ENCODE measurements around the gene RASD2.

RASD2 gene

GRCh38 chr22:35555946-35556547 lies 15.4 kb downstream of the RASD2 start:
- in situ Hi-C loops (cut with HindIII; ENCODE audit: low pct_ligation_motif_present, low sequenced_read_pairs): no loop called here
- no peak for DNase-seq

GRCh38 chr22:35556666-35557065 lies 16.0 kb downstream of the RASD2 start:
- in situ Hi-C loops (cut with HindIII; ENCODE audit: low pct_ligation_motif_present, low sequenced_read_pairs): no loop called here
- no peaks in the 10 kb centered on the region for H3K27me3 ChIP-seq (replicated peaks)
- TF ChIP-seq CTCF (IDR thresholded peaks at IDR 0.05; ENCODE audit: low read depth, low read length, missing control alignments): no peak
- no peaks in the 10 kb centered on the region for H3K36me3 ChIP-seq (replicated peaks)
- H3K27ac ChIP-seq: no peak overlapping the region
- H3K4me3 ChIP-seq (ENCODE audit: low read depth, low read length): no peak overlapping the region
- DNase-seq: no peak

More at GRCh38 chr22:35555946-35556547, 15.4 kb downstream of the RASD2 start:
- no peak for TF ChIP-seq CTCF (IDR thresholded peaks at IDR 0.05; ENCODE audit: low read depth, low read length, missing control alignments)
- Histone ChIP-seq H3K27me3 (replicated peaks) (no peaks in the 10 kb centered on the region), H3K4me3 (ENCODE audit: low read depth, low read length) (no peak overlapping the region), H3K27ac (no peak overlapping the region), H3K36me3 (replicated peaks) (no peaks in the 10 kb centered on the region)

- no peak for DNase-seq
Measured at GRCh38 chr22:35558031-35558430, 17.4 kb downstream of the RASD2 start.

GRCh38 chr22:35558719-35559118 lies 18.1 kb downstream of the RASD2 start:
- no peak for TF ChIP-seq CTCF (IDR thresholded peaks at IDR 0.05; ENCODE audit: low read depth, low read length, missing control alignments)
- no peak for DNase-seq
- in situ Hi-C loops (cut with HindIII; ENCODE audit: low pct_ligation_motif_present, low sequenced_read_pairs): no loop called here
- Histone ChIP-seq H3K36me3 (replicated peaks) (no peaks in the 10 kb centered on the region), H3K27me3 (replicated peaks) (no peaks in the 10 kb centered on the region), H3K4me3 (ENCODE audit: low read depth, low read length) (no peak overlapping the region), H3K27ac (no peak overlapping the region)

More at GRCh38 chr22:35558031-35558430, 17.4 kb downstream of the RASD2 start:
- Histone ChIP-seq H3K4me3 (ENCODE audit: low read depth, low read length) (no peak overlapping the region), H3K27me3 (replicated peaks) (no peaks in the 10 kb centered on the region), H3K36me3 (replicated peaks) (no peaks in the 10 kb centered on the region), H3K27ac (no peak overlapping the region)
- TF ChIP-seq CTCF (IDR thresholded peaks at IDR 0.05; ENCODE audit: low read depth, low read length, missing control alignments): no peak
- in situ Hi-C loops (cut with HindIII; ENCODE audit: low pct_ligation_motif_present, low sequenced_read_pairs): no loop called here

- in situ Hi-C loops (cut with HindIII; ENCODE audit: low pct_ligation_motif_present, low sequenced_read_pairs): no loop called here
Measured at GRCh38 chr22:35559354-35560005, 18.8 kb downstream of the RASD2 start.

More at GRCh38 chr22:35559354-35560005, 18.8 kb downstream of the RASD2 start:
- no peaks in the 10 kb centered on the region for H3K27me3 ChIP-seq (replicated peaks)
- H3K36me3 ChIP-seq (replicated peaks): no peaks in the 10 kb centered on the region
- no peak overlapping the region for H3K27ac ChIP-seq
- no peak overlapping the region for H3K4me3 ChIP-seq (ENCODE audit: low read depth, low read length)
- no peak for DNase-seq
- TF ChIP-seq CTCF (IDR thresholded peaks at IDR 0.05; ENCODE audit: low read depth, low read length, missing control alignments): no peak

Measured in brain microvascular endothelial cell (primary cell).